Mesenchymal stem cell (in vitro differentiated cells and primary cell): Measurements from ENCODE around the gene EGFLAM.
A peak's percentile ranks its signal among the peaks of the same experiment; 100 is the strongest.

Experiments used
- DNase-seq: peaks from one replicate; pipeline ENCODE4 v3.0.0-alpha.2; 2013
- H2AFZ ChIP-seq: one replicate; pipeline ENCODE4 v1.6.1; 2013; ENCODE audit warnings: low read depth, mild to moderate bottlenecking, control low read depth, inconsistent platforms, low read length, moderate library complexity
- H2AK5ac ChIP-seq: 2 replicates; pipeline ENCODE4 v1.6.1; 2013; ENCODE audit warnings: low read length, moderate library complexity, mild to moderate bottlenecking, inconsistent platforms; ENCODE audit not compliant: severe bottlenecking
- H2BK120ac ChIP-seq: one replicate; pipeline ENCODE4 v1.6.1; 2013; ENCODE audit warnings: low read depth, mild to moderate bottlenecking, inconsistent platforms, low read length, moderate library complexity
- H2BK12ac ChIP-seq, 2 experiments: one replicate each; pipeline ENCODE4 v1.6.1; 2013; ENCODE audit warnings: inconsistent platforms in 2 of 2, low read length in 2 of 2, mild to moderate bottlenecking in 2 of 2, moderate library complexity in 2 of 2, control low read depth in 1 of 2
- H2BK15ac ChIP-seq: one replicate; pipeline ENCODE4 v1.6.1; 2013; ENCODE audit warnings: mild to moderate bottlenecking, low read depth, inconsistent platforms; ENCODE audit not compliant: poor library complexity, severe bottlenecking
- H2BK5ac ChIP-seq: 2 replicates; pipeline ENCODE4 v1.6.1; 2013; ENCODE audit warnings: low read depth, mild to moderate bottlenecking, low read length, control low read depth, inconsistent platforms; ENCODE audit not compliant: poor library complexity, severe bottlenecking
- H3K14ac ChIP-seq, 2 experiments: one replicate each; pipeline ENCODE4 v1.6.1; 2013; ENCODE audit warnings: inconsistent platforms in 2 of 2, low read length in 2 of 2, control low read depth in 1 of 2, mild to moderate bottlenecking in 1 of 2, moderate library complexity in 1 of 2
- H3K18ac ChIP-seq, 2 experiments: one replicate each; pipeline ENCODE4 v1.6.1; 2013; ENCODE audit warnings: inconsistent platforms in 2 of 2, low read length in 2 of 2, control low read depth in 1 of 2, low read depth in 1 of 2, mild to moderate bottlenecking in 1 of 2
- H3K23ac ChIP-seq, 2 experiments: one replicate each; pipeline ENCODE4 v1.6.1; 2013; ENCODE audit warnings: inconsistent platforms in 2 of 2, low read length in 2 of 2, mild to moderate bottlenecking in 2 of 2, moderate library complexity in 2 of 2, control low read depth in 1 of 2
- H3K27ac ChIP-seq: 2 replicates; pipeline ENCODE4 v1.5.1; 2013; ENCODE audit warnings: mild to moderate bottlenecking, moderate library complexity, low read length, control low read depth, inconsistent platforms; ENCODE audit not compliant: poor library complexity, severe bottlenecking
- H3K27me3 ChIP-seq, 2 experiments: 2 replicates each; pipeline versions ENCODE4 v1.6.1 to v1.7.0; 2013; ENCODE audit warnings: low read length in 2 of 2, mild to moderate bottlenecking in 2 of 2, moderate library complexity in 2 of 2, control low read depth in 1 of 2, inconsistent platforms in 1 of 2; ENCODE audit not compliant: control insufficient read depth in 1 of 2, insufficient read depth in 1 of 2
- H3K36me3 ChIP-seq, 2 experiments: 2 replicates each; pipeline versions ENCODE4 v1.6.1 to v1.7.0; 2013; ENCODE audit warnings: low read length in 2 of 2, control low read depth in 1 of 2, inconsistent platforms in 1 of 2, low read depth in 1 of 2, mild to moderate bottlenecking in 1 of 2; ENCODE audit not compliant: insufficient read depth in 2 of 2, control insufficient read depth in 1 of 2
- H3K4ac ChIP-seq, 2 experiments: one replicate each; pipeline ENCODE4 v1.6.1; 2013; ENCODE audit warnings: inconsistent platforms in 2 of 2, low read length in 2 of 2, mild to moderate bottlenecking in 2 of 2, moderate library complexity in 2 of 2, control low read depth in 1 of 2, low read depth in 1 of 2
- H3K4me1 ChIP-seq: 2 replicates; pipeline ENCODE4 v1.6.1; 2013; ENCODE audit warnings: low read depth, low read length, control low read depth; ENCODE audit not compliant: control insufficient read depth, insufficient read depth
- H3K4me2 ChIP-seq: 2 replicates; pipeline ENCODE4 v1.6.1; 2013; ENCODE audit warnings: low read length, mild to moderate bottlenecking, inconsistent platforms; ENCODE audit not compliant: poor library complexity, severe bottlenecking
- H3K4me3 ChIP-seq, 2 experiments: 2 replicates each; pipeline versions ENCODE4 v1.5.1 to v1.7.0; 2013; ENCODE audit warnings: low read length in 2 of 2, mild to moderate bottlenecking in 2 of 2, control low read depth in 1 of 2, low read depth in 1 of 2; ENCODE audit not compliant: insufficient read depth in 1 of 2
- H3K79me1 ChIP-seq: replicated peaks from 2 replicates; pipeline ENCODE4 v1.6.1; 2013; ENCODE audit warnings: mild to moderate bottlenecking, control low read depth, low read length, inconsistent platforms; ENCODE audit not compliant: poor library complexity, severe bottlenecking
- H3K9ac ChIP-seq: 2 replicates; pipeline ENCODE4 v1.7.0; 2013; ENCODE audit warnings: mild to moderate bottlenecking, low read length, moderate library complexity
- H3K9me3 ChIP-seq: 2 replicates; pipeline ENCODE4 v1.7.0; 2013; ENCODE audit warnings: mild to moderate bottlenecking, low read length; ENCODE audit not compliant: control insufficient read depth
- H4K8ac ChIP-seq: one replicate; pipeline ENCODE4 v1.6.1; 2013; ENCODE audit warnings: inconsistent platforms, mild to moderate bottlenecking, low read length, moderate library complexity
- H4K91ac ChIP-seq: one replicate; pipeline ENCODE4 v1.6.1; 2013; ENCODE audit warnings: mild to moderate bottlenecking, low read length, inconsistent platforms
- WGBS: methylation state at CpG from one replicate; pipeline ENCODE4 v1.1.7; 2013; ENCODE audit warnings: mixed read lengths; 5-methylcytosine and 5-hydroxymethylcytosine counted together

Gene EGFLAM

GRCh38 chr5:38452201-38452600 is 193.8 kb downstream of the EGFLAM start:
- no peak overlapping the region for H2BK15ac ChIP-seq
- H4K91ac ChIP-seq, result no peak overlapping the region
- no peak overlapping the region for H3K9ac ChIP-seq
- H3K14ac ChIP-seq, result no peak overlapping the region
- no peak overlapping the region for H4K8ac ChIP-seq
- no peak for DNase-seq
- H3K4me1 ChIP-seq, result peaks cover 5% of the 10 kb centered on the region
- H3K27me3 ChIP-seq, result peaks cover 0 to 4% of the 10 kb centered on the region in 2 experiments
- no peak overlapping the region for H2AFZ ChIP-seq
- no peak overlapping the region for H3K23ac ChIP-seq
- H3K18ac ChIP-seq, result no peak overlapping the region
- H2BK12ac ChIP-seq, result no peak overlapping the region
- 94% methylated on average over 4 of the region's 4 CpGs for WGBS
- H2BK5ac ChIP-seq, result no peak overlapping the region
- H3K79me1 ChIP-seq, result no peaks in the 10 kb centered on the region
- peaks cover 0 to 18% of the 10 kb centered on the region in 2 experiments for H3K36me3 ChIP-seq
- H3K4me3 ChIP-seq, result no peak overlapping the region
- H2AK5ac ChIP-seq, result no peak overlapping the region
- no peaks in the 10 kb centered on the region for H3K9me3 ChIP-seq
- H3K4ac ChIP-seq, result no peak overlapping the region
- H3K4me2 ChIP-seq, result no peak overlapping the region
- no peak overlapping the region for H2BK120ac ChIP-seq
- H3K27ac ChIP-seq, result no peak overlapping the region

GRCh38 chr5:38453506-38453905 is 195.1 kb downstream of the EGFLAM start:
- Histone ChIP-seq H3K36me3 (peaks cover 0 to 23% of the 10 kb centered on the region in 2 experiments), H2BK15ac (no peak overlapping the region), H2BK12ac (no peak overlapping the region), H3K27ac (no peak overlapping the region), H2AFZ (no peak overlapping the region), H2AK5ac (no peak overlapping the region), H3K23ac (no peak overlapping the region), H4K91ac (no peak overlapping the region), H3K27me3 (peaks cover 0 to 4% of the 10 kb centered on the region in 2 experiments), H3K14ac (no peak overlapping the region), H2BK5ac (no peak overlapping the region), H3K79me1 (no peaks in the 10 kb centered on the region), H3K9ac (no peak overlapping the region), H4K8ac (no peak overlapping the region), H2BK120ac (no peak overlapping the region), H3K4ac (no peak overlapping the region), H3K4me2 (no peak overlapping the region), H3K9me3 (no peaks in the 10 kb centered on the region), H3K18ac (no peak overlapping the region), H3K4me3 (no peak overlapping the region), H3K4me1 (peaks cover 5% of the 10 kb centered on the region)
- WGBS, result 93% methylated on average over 3 of the region's 3 CpGs
- DNase-seq, result no peak

DNA sequence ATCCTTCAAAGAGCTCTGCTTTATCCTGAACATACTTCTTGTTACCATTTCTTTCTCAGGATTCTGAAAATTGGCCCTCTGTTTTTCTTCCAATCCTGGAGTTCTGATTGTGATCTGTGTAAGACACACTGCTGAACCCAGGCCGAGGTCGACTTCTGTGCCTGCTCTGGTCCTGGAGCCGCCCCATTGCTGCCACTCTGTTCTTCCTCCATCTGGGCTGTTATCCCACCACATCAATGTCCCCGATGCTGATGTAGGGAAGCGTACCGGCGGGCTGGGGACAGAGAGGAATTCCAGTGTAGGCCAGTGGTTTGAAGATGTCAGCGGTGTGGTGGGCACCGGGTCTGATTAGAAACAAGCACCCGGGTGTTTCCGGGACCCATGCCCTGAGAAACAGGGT is 195.6 kb downstream of the EGFLAM start:
- H3K23ac ChIP-seq, result no peak overlapping the region
- H2BK15ac ChIP-seq, result no peak overlapping the region
- no peak for DNase-seq
- H3K18ac ChIP-seq, result no peak overlapping the region
- peaks cover 5% of the 10 kb centered on the region for H3K4me1 ChIP-seq
- H3K4me2 ChIP-seq, result no peak overlapping the region
- H4K91ac ChIP-seq, result no peak overlapping the region
- no peak overlapping the region for H3K4me3 ChIP-seq
- no peak overlapping the region for H3K9ac ChIP-seq
- H2AK5ac ChIP-seq, result peak overlapping the region; percentile 53
- H3K4ac ChIP-seq, result no peak overlapping the region
- no peak overlapping the region for H3K14ac ChIP-seq
- H2BK5ac ChIP-seq, result no peak overlapping the region
- no peak overlapping the region for H2BK120ac ChIP-seq
- H2AFZ ChIP-seq, result no peak overlapping the region
- H3K9me3 ChIP-seq, result no peaks in the 10 kb centered on the region
- H4K8ac ChIP-seq, result peak overlapping the region; percentile 25
- no peak overlapping the region for H2BK12ac ChIP-seq
- H3K79me1 ChIP-seq, result no peaks in the 10 kb centered on the region
- no peak overlapping the region for H3K27ac ChIP-seq
- 94% methylated on average over 11 of the region's 11 CpGs for WGBS
- peaks cover 0 to 4% of the 10 kb centered on the region in 2 experiments for H3K27me3 ChIP-seq
- H3K36me3 ChIP-seq, result peaks cover 0 to 24% of the 10 kb centered on the region in 2 experiments

DNA sequence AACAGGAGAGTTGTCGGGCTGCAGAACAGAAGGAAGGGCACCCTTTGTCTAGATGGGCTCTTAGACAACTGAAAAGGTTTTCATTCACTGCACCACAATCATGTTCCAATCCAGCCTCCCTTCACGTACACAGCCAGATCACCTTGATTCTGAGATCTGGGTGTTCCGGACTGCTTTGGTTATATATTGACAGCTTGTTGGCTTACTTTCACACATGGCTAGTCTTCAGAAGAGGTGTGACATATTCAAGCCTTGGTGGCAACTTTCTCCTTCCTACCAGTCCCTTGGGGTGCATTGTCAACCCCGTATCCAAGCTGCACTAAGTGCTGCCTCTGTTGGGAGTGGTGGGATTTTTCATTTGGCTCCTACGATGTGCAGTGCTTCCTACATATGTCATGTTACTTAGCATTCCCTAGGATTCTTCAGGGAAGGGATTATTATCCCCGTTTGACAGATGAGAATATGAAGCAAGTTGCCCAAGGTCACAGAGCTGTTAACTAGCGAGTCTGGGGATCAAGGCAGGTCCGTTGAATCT is 197.5 kb downstream of the EGFLAM start:
- peaks cover 0 to 20% of the 10 kb centered on the region in 2 experiments for H3K36me3 ChIP-seq
- DNase-seq, result no peak
- peaks cover 5% of the 10 kb centered on the region for H3K4me1 ChIP-seq
- no peak overlapping the region for H3K23ac ChIP-seq
- H3K4me2 ChIP-seq, result no peak overlapping the region
- H2BK12ac ChIP-seq, result peak overlapping the region in 1 of 2 experiments; percentile 29
- 97% methylated on average over 8 of the region's 8 CpGs for WGBS
- no peaks in the 10 kb centered on the region for H3K79me1 ChIP-seq
- no peak overlapping the region for H3K18ac ChIP-seq
- no peak overlapping the region for H2AFZ ChIP-seq
- no peak overlapping the region for H4K91ac ChIP-seq
- no peak overlapping the region for H3K4ac ChIP-seq
- no peak overlapping the region for H2BK5ac ChIP-seq
- peaks cover 0 to 4% of the 10 kb centered on the region in 2 experiments for H3K27me3 ChIP-seq
- H3K9me3 ChIP-seq, result no peaks in the 10 kb centered on the region
- H3K14ac ChIP-seq, result no peak overlapping the region
- H2AK5ac ChIP-seq, result peak overlapping the region; percentile 14
- no peak overlapping the region for H2BK15ac ChIP-seq
- H2BK120ac ChIP-seq, result no peak overlapping the region
- H3K4me3 ChIP-seq, result no peak overlapping the region
- H4K8ac ChIP-seq, result no peak overlapping the region
- no peak overlapping the region for H3K27ac ChIP-seq
- no peak overlapping the region for H3K9ac ChIP-seq
